Upper lobe of left lung (tissue), 4 donors: Measurements from ENCODE around the gene SPTLC3.

Experiments
- POLR2A ChIP-seq, 4 donors: fragments of 450-650 bp; IDR thresholded peaks; one replicate each; pipeline ENCODE4 v1.5.1; 2016 to 2017; ENCODE audit warnings: antibody characterized with exemption in 4 of 4, mild to moderate bottlenecking in 2 of 4
- TF ChIP-seq, protein P1 (sequence below), 6 experiments: fragments of 450-650 bp in 4 of 6; fragments of 200-600 bp in 2 of 6; sonication (generic) in 2 of 6; IDR thresholded peaks; one replicate each; pipeline ENCODE4 v1.5.1; 2016 to 2019; ENCODE audit warnings: antibody characterized with exemption in 6 of 6

DNA sequence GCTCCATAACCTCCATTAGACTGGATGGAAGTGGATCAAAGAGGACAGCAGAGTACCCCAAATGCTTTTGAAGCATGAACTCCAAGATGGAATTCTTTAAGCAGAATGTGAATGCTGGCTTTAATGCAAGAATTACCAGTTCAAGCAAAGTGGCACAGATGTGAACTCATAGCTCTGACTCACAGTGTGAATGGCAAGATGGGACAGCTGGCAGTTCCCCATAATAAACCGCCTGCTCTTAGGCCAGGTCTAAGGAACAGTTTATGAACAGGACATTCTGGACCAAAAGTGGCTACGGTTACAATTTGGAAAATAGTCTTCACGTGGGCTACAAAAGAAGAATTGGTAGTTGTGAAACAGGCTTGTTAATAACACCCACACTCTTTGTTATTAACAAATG is 76.5 kb downstream of the SPTLC3 start:
- no peak for TF ChIP-seq POLR2A (IDR thresholded peaks at IDR 0.05)
- TF ChIP-seq, protein P1, sequence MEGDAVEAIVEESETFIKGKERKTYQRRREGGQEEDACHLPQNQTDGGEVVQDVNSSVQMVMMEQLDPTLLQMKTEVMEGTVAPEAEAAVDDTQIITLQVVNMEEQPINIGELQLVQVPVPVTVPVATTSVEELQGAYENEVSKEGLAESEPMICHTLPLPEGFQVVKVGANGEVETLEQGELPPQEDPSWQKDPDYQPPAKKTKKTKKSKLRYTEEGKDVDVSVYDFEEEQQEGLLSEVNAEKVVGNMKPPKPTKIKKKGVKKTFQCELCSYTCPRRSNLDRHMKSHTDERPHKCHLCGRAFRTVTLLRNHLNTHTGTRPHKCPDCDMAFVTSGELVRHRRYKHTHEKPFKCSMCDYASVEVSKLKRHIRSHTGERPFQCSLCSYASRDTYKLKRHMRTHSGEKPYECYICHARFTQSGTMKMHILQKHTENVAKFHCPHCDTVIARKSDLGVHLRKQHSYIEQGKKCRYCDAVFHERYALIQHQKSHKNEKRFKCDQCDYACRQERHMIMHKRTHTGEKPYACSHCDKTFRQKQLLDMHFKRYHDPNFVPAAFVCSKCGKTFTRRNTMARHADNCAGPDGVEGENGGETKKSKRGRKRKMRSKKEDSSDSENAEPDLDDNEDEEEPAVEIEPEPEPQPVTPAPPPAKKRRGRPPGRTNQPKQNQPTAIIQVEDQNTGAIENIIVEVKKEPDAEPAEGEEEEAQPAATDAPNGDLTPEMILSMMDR (IDR thresholded peaks at IDR 0.05): no peak
